NK-92 (cell line): Measurements from ENCODE around the gene MRPS18C.
"Not testable (repeated sequence)": the region's sequence is repeated elsewhere in the genome, so short reads cannot be mapped to it uniquely, and the experiment has no call there.

Source experiments
- DNase-seq: peaks from one replicate; lab custom pipeline; 2025; ENCODE audit not compliant: unreplicated experiment; lab: John Stamatoyannopoulos, UW

The MRPS18C gene

GRCh38 chr4:83496085-83496917, 40.4 kb downstream of the MRPS18C start:
- DNase-seq = not testable (repeated sequence)

- DNase-seq = no peak
Observed at GRCh38 chr4:83498187-83498586, 42.3 kb downstream of the MRPS18C start.

DNA sequence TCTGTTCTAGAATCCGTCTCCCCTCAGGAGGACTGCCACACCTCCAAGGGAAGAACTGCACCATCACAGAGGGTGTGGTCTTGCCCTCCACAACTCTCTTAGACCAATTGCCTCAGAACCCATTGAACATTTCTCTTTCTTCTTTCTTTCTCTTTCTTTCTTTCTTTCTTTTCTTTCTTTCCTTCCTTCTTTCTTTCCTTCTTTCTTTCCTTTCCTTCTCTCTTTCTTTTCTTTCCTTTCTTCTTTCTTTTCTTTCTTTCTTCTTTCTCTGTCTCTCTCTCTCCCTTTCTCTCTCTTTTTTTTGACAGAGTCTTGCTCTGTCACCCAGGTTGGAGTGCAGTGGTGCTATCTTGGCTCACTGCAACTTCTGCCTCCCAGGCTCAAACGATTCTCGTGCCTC, 45.8 kb downstream of the MRPS18C start:
- not testable (repeated sequence) for DNase-seq

- no peak for DNase-seq
Observed at GRCh38 chr4:83503974-83504373, 48.1 kb downstream of the MRPS18C start.

- no peak for DNase-seq
Observed at GRCh38 chr4:83504503-83504902, 48.6 kb downstream of the MRPS18C start.

- DNase-seq = no peak
Observed at GRCh38 chr4:83504996-83505395, 49.1 kb downstream of the MRPS18C start.

DNA sequence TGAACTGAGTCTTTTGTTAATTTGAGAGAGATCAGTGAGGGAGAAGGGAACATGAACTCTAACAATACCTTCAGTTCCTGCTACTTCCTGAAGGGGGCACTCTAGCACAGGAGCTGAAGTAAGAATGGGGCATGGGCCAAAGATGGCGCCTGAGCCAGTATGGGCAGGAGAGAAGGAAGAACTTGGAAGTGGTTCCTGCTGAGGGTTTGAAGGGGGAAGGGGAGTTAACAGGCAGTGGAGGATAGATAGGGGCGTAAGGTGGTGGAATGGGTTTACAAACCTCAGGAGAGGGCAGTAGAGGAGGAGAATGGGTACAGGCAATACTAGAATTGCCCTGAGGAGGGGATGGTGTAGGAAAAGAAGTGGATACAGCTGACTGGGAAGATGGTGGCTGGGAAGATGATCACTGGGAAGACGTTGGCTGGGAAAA, 53.3 kb downstream of the MRPS18C start:
- DNase-seq = not testable (repeated sequence)

DNA sequence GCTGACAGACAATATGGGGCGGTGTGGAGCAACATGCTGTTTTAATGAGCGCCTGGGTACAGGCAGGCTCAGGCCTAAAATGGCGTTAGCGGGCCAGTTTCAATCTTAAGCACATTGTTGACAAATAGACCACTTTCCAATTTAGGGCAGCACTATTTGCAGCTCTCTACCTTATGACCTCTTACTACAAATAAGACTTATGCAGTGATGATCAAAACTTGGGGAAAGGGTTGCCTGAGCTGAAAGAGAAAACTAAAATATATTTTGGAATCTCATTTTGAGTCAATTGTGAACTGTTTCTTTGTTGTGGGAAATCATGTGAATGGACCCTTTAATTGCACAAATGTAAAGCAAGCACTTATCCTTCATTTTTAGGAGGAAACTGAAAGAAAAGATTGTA, 54.6 kb downstream of the MRPS18C start:
- DNase-seq = no peak
